ENCODE data around the gene ATE1.

- TF ChIP-seq POLR2A (IDR thresholded peaks at IDR 0.05) (no peak), CTCF (IDR thresholded peaks at IDR 0.05) (no peak), EP300 (IDR thresholded peaks at IDR 0.05) (no peak)
Measured at GRCh38 chr10:121854809-121855445, 72.9 kb downstream of the ATE1 start.

Data from stomach (tissue), 4 donors.